Upper lobe of left lung (tissue), 4 donors: ENCODE measurements around the gene CDCA4.

Experiments used
- CTCF ChIP-seq, 6 experiments: fragments of 450-650 bp in 4 of 6; fragments of 200-600 bp in 2 of 6; sonication (generic) in 2 of 6; IDR thresholded peaks; one replicate each; pipeline ENCODE4 v1.5.1; 2016 to 2019; ENCODE audit warnings: antibody characterized with exemption in 6 of 6
- POLR2A ChIP-seq, 4 donors: fragments of 450-650 bp; IDR thresholded peaks; one replicate each; pipeline ENCODE4 v1.5.1; 2016 to 2017; ENCODE audit warnings: antibody characterized with exemption in 4 of 4, mild to moderate bottlenecking in 2 of 4
- POLR2AphosphoS5 ChIP-seq, 2 donors: sonication (generic); formaldehyde crosslinking; IDR thresholded peaks; one replicate each; pipeline ENCODE4 v1.5.1; 2017; ENCODE audit warnings: antibody characterized with exemption in 2 of 2

GRCh38 chr14:105023791-105024480, 3.1 kb upstream of the CDCA4 start:
- no peak for TF ChIP-seq CTCF (IDR thresholded peaks at IDR 0.05)
- TF ChIP-seq POLR2AphosphoS5 (IDR thresholded peaks at IDR 0.05) = no peak
- TF ChIP-seq POLR2A (IDR thresholded peaks at IDR 0.05) = no peak
